KBM-7 (cell line): ENCODE results near the gene ATP1A4.

ENCODE experiments used
- DNase-seq: peaks from one replicate; pipeline ENCODE4 v3.0.0-alpha.2; 2015
- in situ Hi-C: fragments of 300-500 bp; cut with MboI; formaldehyde crosslinking; loops from 2 replicates; pipeline ENCODE4 v1.14.3; 2020; ENCODE audit warnings: low sequenced_read_pairs, low pct_unique_long_range_greater_than_20kb, mixed read lengths

ATP1A4 gene

DNA sequence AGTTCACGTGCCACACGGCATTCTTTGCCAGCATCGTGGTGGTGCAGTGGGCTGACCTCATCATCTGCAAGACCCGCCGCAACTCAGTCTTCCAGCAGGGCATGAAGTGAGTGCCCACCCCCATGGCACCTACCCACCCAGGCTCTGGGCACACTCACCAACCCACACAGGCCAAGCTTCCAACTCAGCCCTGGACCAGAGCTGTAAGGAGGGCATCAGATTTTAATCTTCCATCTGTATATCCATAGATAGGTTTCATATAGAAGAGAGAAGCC lies 14.5 kb upstream of the ATP1A4 start:
- DNase-seq = no peak
- in situ Hi-C loops = no loop called here

DNA sequence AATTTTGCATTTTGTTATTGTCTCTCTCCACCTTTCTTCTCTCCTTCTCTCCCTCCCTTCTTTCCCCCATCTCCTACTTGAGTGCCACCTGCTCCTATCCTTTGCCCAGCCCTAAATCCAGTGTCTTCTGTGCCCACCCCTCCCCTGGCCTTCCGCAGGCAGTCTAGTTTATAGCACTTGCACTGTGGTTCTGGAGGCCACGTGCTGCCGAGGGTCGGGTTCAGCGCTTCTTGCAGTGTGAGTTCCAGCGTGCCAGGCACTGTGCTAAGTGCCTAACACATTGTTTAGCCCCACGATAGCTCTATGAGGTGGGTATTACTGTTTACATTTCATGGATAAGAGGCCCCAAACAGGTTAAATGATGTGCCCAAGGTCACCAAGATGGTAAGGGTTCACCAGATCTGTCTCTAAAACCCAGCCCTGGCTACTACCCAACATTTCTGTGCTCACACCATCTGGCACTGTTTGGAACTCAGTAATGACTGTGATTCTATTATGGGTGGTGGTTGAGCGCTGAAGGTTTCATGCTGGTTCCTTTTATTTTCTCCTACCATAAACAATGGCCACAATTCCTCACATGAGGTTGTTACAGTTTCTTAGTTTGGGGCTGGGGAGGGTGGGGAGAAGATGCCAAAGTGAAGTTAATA lies 14.1 kb upstream of the ATP1A4 start:
- DNase-seq = no peak
- in situ Hi-C loops = no loop called here

DNA sequence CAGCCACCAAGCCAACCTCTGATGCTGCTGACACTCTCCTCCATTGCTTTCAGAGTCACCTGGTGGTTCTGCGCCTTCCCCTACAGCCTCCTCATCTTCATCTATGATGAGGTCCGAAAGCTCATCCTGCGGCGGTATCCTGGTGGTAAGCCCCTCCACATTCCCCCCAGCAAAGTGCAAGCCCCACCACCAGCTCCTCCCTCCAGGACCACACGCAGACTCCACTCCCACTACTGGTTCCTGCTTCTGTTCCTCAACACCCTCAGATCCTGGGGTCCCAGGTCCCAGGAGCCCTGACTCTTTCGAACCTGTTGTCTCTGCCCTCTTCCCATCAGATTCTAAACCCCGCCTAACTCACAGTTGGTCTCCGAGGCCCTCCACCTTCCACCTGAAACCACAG lies 11.6 kb upstream of the ATP1A4 start:
- in situ Hi-C loops = no loop called here
- no peak for DNase-seq

DNA sequence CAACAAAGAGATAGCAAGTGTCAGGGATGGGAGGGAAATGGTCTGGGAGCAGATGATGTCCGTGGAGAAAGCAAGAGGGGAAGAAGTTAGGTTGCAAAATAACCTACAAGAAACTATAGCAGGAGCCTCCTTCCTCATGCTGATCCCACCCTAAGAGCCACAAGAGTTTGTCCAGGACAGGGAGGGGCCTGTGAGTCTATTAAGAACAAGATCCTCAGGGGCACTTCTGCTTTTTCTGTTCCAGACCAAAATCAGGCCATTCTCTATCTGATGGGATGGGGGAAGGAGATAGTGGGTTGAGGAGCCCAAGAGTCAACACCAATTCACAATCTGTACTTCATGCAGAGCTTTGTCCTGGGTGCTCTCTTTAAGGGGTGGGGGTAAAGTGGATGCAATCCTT lies 7.7 kb upstream of the ATP1A4 start:
- in situ Hi-C loops = no loop called here
- peak; percentile 74 for DNase-seq

DNA sequence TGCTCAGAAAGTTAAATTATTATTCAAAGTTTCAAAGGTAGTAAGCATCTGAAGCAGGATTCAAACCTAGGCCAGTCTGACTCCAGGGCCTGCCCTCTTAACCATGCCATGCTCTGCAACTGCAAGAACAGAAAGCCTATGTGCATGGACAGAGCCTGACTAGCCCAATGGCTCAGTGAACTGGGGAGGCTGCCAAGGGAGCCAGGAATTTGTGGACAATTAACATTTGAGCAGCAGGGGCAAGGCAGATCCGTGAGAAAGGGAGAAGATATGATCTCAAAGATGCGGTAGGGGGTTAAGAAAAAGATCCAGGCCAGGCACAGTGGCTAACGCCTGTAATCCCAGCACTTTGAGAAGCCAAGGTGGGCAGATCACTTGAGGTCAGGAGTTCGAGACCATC lies 6.5 kb upstream of the ATP1A4 start:
- in situ Hi-C loops = no loop called here
- DNase-seq = no peak

DNA sequence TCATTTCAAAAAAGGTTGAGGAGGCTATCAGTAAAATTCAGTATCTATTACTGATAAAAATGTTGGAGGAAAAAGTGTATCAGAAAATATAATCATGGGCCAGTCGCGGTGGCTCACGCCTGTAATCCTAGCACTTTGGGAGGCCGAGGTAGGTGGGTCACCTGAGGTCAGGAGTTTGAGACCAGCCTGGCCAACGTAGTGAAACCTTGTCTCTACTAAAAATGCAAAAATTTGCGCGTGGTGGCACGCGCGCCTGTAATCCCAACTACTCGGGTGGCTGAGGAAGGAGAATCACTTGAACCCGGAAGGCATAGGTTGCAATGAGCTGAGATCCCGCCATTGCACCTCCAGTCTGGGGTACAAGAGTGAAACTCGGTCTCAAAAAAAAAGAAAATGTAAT lies 5.3 kb upstream of the ATP1A4 start:
- DNase-seq = no peak
- in situ Hi-C loops = no loop called here

DNA sequence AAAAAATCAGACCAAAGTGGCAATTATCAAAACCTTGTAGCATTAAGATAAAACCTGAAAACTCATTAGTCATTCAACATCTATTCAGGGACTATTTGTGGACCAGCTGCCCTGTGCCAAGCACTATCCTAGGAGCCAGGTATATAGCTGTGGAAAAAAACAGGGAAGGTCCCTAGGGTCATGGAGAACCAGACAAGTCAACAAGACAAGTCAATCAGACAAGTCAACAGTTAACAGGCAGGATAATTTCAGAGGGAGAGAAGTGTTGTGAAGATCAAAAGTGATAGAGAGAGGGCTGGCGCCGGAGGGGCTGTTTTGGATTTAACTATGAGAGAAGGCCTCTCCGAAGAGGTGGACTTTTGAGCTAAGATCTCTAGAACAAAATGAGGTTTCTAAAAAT lies 3.3 kb upstream of the ATP1A4 start:
- in situ Hi-C loops = no loop called here
- no peak for DNase-seq

DNA sequence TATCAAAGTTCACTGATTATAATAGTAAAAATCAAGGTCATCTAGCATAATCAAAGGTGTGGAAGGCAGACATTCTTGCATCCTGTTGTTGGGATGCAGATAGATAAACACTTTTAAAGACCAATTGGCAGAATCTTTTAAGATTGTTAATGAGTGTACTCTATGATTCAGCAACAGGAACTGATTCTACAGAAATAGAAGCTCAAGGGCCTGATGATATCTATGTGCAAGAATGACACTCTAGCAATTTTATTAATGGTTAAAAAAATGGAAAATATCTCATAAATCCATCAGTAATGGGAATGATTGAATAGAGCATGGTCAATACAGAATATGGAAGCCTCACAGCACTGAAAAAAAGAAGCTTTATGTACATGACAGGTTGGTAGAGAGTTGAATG lies 2.2 kb upstream of the ATP1A4 start:
- no peak for DNase-seq
- in situ Hi-C loops = no loop called here

DNA sequence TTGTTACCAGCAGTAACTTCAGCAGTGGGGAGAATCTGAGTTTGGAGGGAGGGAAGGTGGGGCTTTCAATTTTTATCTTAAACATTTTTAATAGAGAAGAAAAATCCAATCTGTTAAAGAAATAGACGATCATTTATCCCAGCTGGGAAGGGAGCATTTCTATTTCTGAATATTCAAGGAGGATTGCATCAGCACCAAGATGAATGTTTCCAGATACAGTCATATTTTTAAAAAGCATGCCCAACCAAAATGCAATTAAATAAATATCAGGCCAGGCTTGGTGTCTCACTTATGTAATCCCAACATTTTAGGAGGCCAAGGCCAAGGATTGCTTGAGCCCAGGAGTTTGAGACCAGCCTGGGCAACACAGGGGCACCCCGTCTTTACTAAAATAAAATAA lies 1.7 kb upstream of the ATP1A4 start:
- DNase-seq = no peak
- in situ Hi-C loops = no loop called here

DNA sequence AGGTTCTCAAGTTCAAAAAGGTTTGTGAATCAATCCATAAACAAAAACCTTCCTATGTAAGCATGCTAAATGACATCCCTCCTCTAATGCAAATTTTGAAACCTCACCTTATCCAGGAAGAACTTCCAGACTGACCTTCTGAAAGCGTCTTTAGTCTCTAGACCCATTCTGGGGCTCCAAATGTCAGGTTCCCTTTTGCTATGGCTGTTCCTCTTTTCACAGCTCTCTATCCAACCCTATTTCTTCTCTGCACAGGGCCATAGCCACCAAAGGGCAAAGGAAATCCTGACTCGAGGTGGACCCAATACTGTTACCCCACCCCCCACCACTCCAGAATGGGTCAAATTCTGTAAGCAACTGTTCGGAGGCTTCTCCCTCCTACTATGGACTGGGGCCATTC lies 3.4 kb downstream of the ATP1A4 start:
- in situ Hi-C loops = no loop called here
- DNase-seq = no peak

DNA sequence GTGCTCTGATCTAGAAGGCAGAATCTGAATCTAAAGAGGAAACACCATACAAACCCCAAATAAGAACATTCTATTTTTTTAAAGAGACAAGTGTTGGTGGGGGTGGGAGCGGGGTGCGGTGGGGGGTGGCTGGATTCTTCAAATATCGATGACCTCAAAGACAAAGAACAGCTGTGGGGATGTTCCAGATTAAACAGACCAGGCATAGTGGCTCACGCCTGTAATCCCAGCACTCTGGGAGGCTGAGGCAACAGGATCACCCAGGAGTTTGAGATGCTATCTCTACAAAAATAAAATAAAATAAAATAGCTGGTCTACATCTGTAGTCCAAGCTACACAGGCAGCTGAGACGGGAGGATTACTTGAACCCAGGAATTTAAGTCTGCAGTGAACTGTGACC lies 5.0 kb downstream of the ATP1A4 start:
- DNase-seq = no peak
- in situ Hi-C loops = no loop called here

DNA sequence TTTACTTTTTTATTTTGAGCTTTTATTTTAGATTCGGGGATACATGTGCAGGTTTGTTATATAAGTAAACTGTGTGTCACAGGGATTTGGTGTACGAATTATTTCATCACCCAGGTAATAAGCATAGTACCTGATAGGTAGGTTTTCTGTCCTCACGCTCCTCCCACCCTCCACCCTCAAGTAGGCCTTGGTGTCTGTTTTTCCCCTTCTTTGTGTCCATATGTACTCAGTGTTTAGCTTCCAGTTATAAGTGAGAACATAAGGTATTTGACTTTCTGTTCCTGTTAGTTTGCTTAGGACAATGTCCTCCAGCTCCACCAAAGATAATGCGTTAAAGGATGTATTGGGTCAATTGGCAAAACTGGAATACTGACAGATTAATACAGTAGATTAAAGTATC lies 5.8 kb downstream of the ATP1A4 start:
- in situ Hi-C loops = no loop called here
- no peak for DNase-seq

DNA sequence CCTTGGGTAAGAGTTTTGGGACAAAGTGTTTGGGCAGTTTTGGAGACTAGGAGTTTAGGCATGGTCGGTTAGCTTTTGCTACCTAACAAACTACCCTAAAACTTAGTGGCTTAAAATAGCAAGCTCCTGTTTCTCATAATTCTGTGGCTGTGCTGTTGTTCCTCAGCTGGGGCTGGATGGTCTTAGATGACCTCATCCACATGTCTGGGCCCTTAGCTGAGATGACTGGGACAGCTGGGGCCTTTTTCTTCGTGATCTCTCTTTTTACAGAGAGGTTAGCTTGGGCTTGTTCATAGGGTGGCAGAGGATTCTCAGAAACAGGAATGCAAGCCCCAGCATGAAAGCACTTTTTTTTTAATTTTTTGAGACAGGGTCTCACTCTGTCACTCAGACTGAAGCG lies 6.6 kb downstream of the ATP1A4 start:
- no peak for DNase-seq
- in situ Hi-C loops = no loop called here

DNA sequence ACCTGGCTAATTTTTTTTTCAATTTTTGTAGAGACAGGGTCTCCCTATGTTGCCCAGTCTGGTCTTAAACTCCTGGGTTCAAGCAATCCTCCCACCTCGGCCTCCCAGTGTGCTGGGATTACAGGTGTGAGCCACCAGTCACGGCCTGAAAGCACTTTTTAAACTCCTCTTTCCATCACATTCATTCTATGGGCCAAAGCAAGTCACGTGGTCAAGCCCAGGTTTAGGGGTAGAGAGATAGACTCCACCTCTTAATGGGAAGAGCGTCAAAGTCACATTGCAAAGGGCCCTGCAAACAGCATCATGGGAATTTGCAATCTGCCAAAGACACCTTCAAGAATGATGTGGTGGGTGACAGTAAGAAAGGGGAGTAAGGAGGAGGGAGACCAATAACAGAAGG lies 7.1 kb downstream of the ATP1A4 start:
- DNase-seq = no peak
- in situ Hi-C loops = no loop called here

DNA sequence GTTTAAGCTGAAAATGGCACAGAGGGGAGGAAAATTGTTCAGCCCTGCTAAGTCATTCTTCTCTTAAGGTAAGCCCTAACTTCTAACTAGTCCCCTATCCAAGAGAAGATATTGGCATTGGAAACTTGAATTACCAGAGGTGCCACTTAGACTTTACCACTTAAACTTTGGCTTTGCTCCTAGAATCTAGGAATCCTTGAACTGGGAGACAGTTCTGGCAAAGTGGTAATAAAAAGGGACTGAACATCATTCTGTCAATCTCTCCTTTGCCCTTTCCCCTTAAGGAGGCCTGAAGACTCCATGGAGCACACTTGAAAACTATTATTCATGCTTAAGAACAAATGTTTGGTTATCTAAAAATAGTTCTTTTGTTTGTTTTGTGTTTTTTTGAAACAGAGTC lies 8.4 kb downstream of the ATP1A4 start:
- no peak for DNase-seq
- in situ Hi-C loops = no loop called here

DNA sequence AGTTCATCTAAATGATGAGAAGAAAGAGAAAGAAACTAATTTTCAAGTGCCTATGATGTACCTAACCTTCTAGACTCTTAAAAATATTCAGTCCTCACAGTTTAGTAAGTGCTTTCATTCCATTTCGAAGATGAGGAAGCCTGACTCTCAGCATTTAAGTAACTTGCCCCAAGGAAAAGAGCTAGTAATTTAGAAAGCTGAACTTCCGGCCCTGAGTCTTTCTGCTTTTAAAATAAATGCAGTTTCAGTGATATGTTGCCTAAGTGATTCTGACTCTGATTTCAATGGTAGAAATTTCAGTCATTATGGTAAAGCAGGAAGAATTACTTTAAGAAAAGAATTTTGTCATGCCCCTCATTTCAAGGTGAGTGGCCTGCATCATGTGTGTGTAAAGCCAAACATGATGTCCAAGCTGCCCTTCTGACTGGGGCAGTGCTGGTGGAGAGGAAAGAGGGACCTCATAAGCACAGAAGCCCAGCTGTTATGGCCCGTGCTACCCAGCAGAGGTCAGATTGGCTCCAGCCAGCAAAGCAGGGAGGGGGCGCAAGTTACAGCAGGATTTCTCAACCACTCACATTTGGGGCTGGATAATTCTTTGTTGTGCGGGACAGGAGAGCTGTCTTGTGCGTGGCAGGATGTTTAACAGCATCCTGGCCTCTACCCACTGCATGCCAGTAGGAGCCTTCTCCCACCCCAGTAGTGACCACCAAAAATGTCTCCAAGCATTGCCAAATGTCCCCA lies 10.7 kb downstream of the ATP1A4 start:
- in situ Hi-C loops = no loop called here
- peak; percentile 25 for DNase-seq

DNA sequence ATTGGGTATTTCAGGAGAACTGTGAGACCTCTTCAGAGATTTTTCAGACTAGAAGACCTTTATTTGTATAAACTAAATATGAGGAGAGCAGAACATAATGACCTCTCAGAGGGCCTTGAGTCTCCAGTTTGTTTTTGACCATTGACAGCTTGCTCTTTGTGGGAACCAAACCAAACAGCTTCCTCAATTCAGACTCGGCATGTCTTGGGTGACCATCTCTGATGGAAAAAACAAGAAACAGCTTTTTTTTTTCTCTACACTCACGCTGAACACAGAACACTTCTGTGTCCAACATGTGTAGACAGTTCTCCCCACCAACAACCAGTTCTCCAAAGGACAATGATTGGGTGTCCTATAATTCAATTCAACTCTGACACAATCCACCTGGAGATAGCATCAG lies 11.5 kb downstream of the ATP1A4 start:
- in situ Hi-C loops = no loop called here
- no peak for DNase-seq

DNA sequence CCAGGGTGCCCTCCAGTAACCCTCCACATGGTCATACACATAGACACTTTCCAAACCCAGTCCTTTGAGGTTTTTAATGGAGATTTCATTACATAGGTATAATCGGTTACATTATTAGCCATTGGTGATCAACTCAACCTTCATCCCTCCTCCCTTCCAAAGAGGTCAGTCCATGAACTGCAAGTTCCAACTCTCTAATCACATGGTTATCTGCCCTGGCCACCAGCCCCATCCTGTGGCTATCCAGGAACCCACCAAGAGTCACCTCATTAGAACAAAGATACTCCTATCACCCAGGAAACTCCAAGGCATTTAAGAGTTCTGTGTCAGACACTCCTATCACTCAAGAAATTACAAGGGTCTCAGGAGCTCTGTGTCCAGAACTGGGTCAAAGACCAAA lies 12.2 kb downstream of the ATP1A4 start:
- DNase-seq = no peak
- in situ Hi-C loops = no loop called here

DNA sequence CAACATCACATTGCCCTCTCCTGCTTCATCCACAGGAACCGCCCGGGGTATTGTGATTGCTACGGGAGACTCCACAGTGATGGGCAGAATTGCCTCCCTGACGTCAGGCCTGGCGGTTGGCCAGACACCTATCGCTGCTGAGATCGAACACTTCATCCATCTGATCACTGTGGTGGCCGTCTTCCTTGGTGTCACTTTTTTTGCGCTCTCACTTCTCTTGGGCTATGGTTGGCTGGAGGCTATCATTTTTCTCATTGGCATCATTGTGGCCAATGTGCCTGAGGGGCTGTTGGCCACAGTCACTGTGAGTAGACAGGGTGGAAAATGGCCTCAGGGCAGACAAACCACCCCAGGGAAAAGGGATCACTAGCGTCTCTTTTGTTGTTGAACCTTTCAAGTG lies 12.7 kb downstream of the ATP1A4 start:
- in situ Hi-C loops = no loop called here
- DNase-seq = no peak

DNA sequence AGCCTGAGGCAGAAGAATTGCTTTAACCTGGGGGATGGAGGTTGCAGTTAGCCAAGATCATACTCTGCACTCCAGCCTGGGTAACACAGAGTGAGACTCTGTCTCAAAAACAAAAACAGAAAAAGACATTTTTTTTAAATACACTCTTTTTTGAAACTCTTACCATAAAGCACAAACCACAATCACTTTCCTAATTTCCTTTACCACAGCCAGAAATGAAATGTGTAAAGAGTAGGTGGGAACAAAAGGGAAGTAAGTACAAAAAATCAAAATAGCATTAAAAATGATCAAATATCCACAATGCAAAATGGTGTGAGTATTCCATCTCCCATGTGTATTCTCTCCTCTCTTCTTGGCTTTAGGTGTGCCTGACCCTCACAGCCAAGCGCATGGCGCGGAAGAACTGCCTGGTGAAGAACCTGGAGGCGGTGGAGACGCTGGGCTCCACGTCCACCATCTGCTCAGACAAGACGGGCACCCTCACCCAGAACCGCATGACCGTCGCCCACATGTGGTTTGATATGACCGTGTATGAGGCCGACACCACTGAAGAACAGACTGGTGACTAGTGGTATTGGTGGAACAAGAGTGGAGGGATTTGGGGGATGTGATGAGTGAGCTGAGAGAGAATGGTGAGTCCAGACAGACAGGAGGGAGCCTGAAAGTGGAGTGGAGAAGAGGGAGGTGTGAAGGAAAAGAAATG lies 14.9 kb downstream of the ATP1A4 start:
- in situ Hi-C loops = no loop called here
- peak; percentile 42 for DNase-seq

DNA sequence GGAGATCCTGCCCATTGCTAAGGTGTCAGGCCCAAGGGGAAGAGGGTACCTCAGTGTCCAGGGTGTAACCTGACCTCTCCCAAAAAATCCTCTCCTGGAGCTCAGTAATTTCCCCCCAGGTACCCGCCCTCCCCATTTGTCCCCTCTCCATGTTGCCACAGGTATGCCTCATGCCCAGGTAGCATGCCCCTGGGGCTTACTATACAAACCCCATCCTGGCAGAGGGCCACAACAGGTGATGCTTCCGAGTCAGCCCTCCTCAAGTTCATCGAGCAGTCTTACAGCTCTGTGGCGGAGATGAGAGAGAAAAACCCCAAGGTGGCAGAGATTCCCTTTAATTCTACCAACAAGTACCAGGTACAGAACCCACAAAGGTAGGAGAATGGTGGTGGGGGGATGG lies 15.7 kb downstream of the ATP1A4 start:
- no peak for DNase-seq
- in situ Hi-C loops = no loop called here
